Measurements from ENCODE around the gene C11orf91.
"Not testable (repeated sequence)": the region's sequence is repeated elsewhere in the genome, so short reads cannot be mapped to it uniquely, and the experiment has no call there.

DNA sequence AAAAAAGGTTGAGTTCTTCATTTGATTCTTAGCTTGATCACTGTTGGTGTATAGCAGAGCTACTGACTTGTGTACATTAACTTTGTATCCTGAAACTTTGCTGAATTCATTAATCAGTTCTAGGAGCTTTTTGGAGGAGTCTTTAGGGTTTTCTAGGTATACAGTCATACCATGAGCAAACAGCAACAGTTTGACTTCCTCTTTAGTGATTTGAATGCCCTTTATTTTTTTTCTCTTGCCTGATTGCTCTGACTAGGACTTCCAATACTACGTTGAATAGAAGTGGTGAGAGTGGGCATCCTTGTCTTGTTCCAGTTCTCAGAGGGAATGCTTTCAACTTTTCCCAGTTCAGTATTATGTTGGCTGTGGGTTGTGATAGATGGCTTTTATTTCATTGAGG is 22.0 kb downstream of the C11orf91 start:
- TF ChIP-seq, protein P1, sequence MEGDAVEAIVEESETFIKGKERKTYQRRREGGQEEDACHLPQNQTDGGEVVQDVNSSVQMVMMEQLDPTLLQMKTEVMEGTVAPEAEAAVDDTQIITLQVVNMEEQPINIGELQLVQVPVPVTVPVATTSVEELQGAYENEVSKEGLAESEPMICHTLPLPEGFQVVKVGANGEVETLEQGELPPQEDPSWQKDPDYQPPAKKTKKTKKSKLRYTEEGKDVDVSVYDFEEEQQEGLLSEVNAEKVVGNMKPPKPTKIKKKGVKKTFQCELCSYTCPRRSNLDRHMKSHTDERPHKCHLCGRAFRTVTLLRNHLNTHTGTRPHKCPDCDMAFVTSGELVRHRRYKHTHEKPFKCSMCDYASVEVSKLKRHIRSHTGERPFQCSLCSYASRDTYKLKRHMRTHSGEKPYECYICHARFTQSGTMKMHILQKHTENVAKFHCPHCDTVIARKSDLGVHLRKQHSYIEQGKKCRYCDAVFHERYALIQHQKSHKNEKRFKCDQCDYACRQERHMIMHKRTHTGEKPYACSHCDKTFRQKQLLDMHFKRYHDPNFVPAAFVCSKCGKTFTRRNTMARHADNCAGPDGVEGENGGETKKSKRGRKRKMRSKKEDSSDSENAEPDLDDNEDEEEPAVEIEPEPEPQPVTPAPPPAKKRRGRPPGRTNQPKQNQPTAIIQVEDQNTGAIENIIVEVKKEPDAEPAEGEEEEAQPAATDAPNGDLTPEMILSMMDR (IDR thresholded peaks at IDR 0.05; ENCODE audit: borderline replicate concordance, extremely low read depth, low read length, poor library complexity, severe bottlenecking): not testable (repeated sequence)
- not testable (repeated sequence) for TF ChIP-seq EZH2 (IDR thresholded peaks at IDR 0.05; ENCODE audit: borderline replicate concordance, low read depth, low read length, severe bottlenecking)

Data from DND-41 (cell line).